Mesenteric fat pad (tissue), 1 donor: ENCODE measurements around the gene ZNF668. TPM values are rescaled to one million over a fixed set of nuclear protein-coding genes. Genes with fewer than 3 reads are reported as not detected.
"Not testable (repeated sequence)": the region's sequence is repeated elsewhere in the genome, so short reads cannot be mapped to it uniquely, and the experiment has no call there.

Experiments
- DNase-seq: peaks from one replicate; pipeline ENCODE4 v3.0.0-alpha.2; 2020; ENCODE audit warnings: low spot score
- total RNA-seq: library from RNA; stranded (reverse); fragmentation: NEBNext Ultra II Directional; extraction: Animal tissue kit (Norgen Biotek cat#: 25700); gene quantifications from one replicate; pipeline ENCODE4 v1.2.1, GENCODE V29; 2021
- donor health status: DM: yes; HTN: yes; CAD: no.

ZNF668 gene
- total RNA-seq, 1 donor from 2014 or later: 13.3 TPM

- not testable (repeated sequence) for DNase-seq
Observed at GRCh38 chr16:31017756-31018155, 56.3 kb downstream of the ZNF668 start.

GRCh38 chr16:31016018-31016417 is 58.0 kb downstream of the ZNF668 start:
- no peak for DNase-seq

GRCh38 chr16:31013292-31013691 is 60.7 kb downstream of the ZNF668 start:
- not testable (repeated sequence) for DNase-seq

GRCh38 chr16:31011815-31012214 is 62.2 kb downstream of the ZNF668 start:
- DNase-seq: not testable (repeated sequence)

Other genes with a start within 250 kb of the ZNF668 start
- gene BCL7C, start 180.2 kb downstream of the ZNF668 start, total RNA-seq: 21.3 TPM
- gene CTF1, start 177.6 kb downstream of the ZNF668 start, total RNA-seq: 4.9 TPM
- gene FBXL19, start 150.7 kb downstream of the ZNF668 start, total RNA-seq: 11.4 TPM
- 17.9 TPM for gene ORAI3, start 125.2 kb downstream of the ZNF668 start, total RNA-seq
- 18.5 TPM for gene SETD1A, start 116.5 kb downstream of the ZNF668 start, total RNA-seq
- gene HSD3B7, start 89.0 kb downstream of the ZNF668 start, total RNA-seq: 51.1 TPM
- 1.5 TPM for gene STX1B, start 63.6 kb downstream of the ZNF668 start, total RNA-seq
- 111 TPM for gene STX4, start 40.7 kb downstream of the ZNF668 start, total RNA-seq
- gene ZNF646, start 182 bp upstream of the ZNF668 start, total RNA-seq: 11.9 TPM
- gene PRSS53, start 14.7 kb upstream of the ZNF668 start, total RNA-seq: 1.2 TPM
- gene VKORC1, start 20.6 kb upstream of the ZNF668 start, total RNA-seq: 59.6 TPM
- gene BCKDK, start 34.1 kb upstream of the ZNF668 start, total RNA-seq: 42.2 TPM
- gene KAT8, start 43.4 kb upstream of the ZNF668 start, total RNA-seq: 49.5 TPM
- gene PRSS8, start 61.5 kb upstream of the ZNF668 start, total RNA-seq: 0.51 TPM
- 9.8 TPM for gene PRSS36, start 75.8 kb upstream of the ZNF668 start, total RNA-seq
- gene FUS, start 105.9 kb upstream of the ZNF668 start, total RNA-seq: 224 TPM
- 22.4 TPM for gene PYCARD, start 128.5 kb upstream of the ZNF668 start, total RNA-seq
- gene TRIM72, start 139.9 kb upstream of the ZNF668 start, total RNA-seq: 0.03 TPM
- gene PYDC1, start 142.9 kb upstream of the ZNF668 start, total RNA-seq: not detected
- gene ITGAM, start 185.7 kb upstream of the ZNF668 start, total RNA-seq: 35.1 TPM